RWPE2 (cell line): ENCODE measurements around the gene CXorf66.

Source experiments
- ATAC-seq: fragments of 200-7000 bp; cut with Tn5 transposase; 3 replicates; pipeline ENCODE4 v1.9.1; 2021; ENCODE audit warnings: low read depth
- DNase-seq: peaks from one replicate; pipeline ENCODE4 v3.0.0-alpha.2; 2020; ENCODE audit warnings: low spot score
- H3K27ac ChIP-seq: fragments of 450-650 bp; 2 replicates; pipeline ENCODE4 v1.5.1; 2017; ENCODE audit warnings: mild to moderate bottlenecking; ENCODE audit not compliant: poor library complexity, severe bottlenecking
- H3K27me3 ChIP-seq: fragments of 250-450 bp; sonication (Bioruptor Pico); 2 replicates; pipeline ENCODE4 v1.5.1; 2021; ENCODE audit warnings: mild to moderate bottlenecking, moderate library complexity; ENCODE audit not compliant: insufficient read depth, poor library complexity, severe bottlenecking
- H3K36me3 ChIP-seq: fragments of 250-450 bp; sonication (Bioruptor Pico); 2 replicates; pipeline ENCODE4 v1.5.1; 2020; ENCODE audit warnings: low read depth, mild to moderate bottlenecking, moderate library complexity
- H3K4me1 ChIP-seq: fragments of 250-450 bp; sonication (Bioruptor Pico); 2 replicates; pipeline ENCODE4 v1.5.1; 2021; ENCODE audit warnings: mild to moderate bottlenecking, moderate library complexity; ENCODE audit not compliant: insufficient read depth, poor library complexity, severe bottlenecking
- H3K4me3 ChIP-seq: fragments of 250-450 bp; sonication (Bioruptor Pico); 2 replicates; pipeline ENCODE4 v1.5.1; 2021; ENCODE audit warnings: mild to moderate bottlenecking, moderate library complexity; ENCODE audit not compliant: severe bottlenecking
- H3K9me3 ChIP-seq: fragments of 250-450 bp; sonication (Bioruptor Pico); 2 replicates; pipeline ENCODE4 v1.5.1; 2021; ENCODE audit warnings: mild to moderate bottlenecking, moderate library complexity; ENCODE audit not compliant: severe bottlenecking
- TF ChIP-seq, protein P1 (sequence below): fragments of 450-650 bp; IDR thresholded peaks from one replicate; pipeline ENCODE4 v1.5.1; 2017; ENCODE audit warnings: mild to moderate bottlenecking, moderate library complexity; ENCODE audit not compliant: poor library complexity, severe bottlenecking

CXorf66 gene

GRCh38 chrX:139932073-139932900 is 33.0 kb downstream of the CXorf66 start:
- no peaks in the 10 kb centered on the region for H3K27me3 ChIP-seq
- peak overlapping the region; percentile 69 for H3K4me3 ChIP-seq
- peak overlapping the region; percentile 74 for H3K27ac ChIP-seq
- DNase-seq, result peak; percentile 34
- H3K9me3 ChIP-seq, result no peaks in the 10 kb centered on the region
- no peaks in the 10 kb centered on the region for H3K4me1 ChIP-seq
- peak; percentile 50 for ATAC-seq
- no peaks in the 10 kb centered on the region for H3K36me3 ChIP-seq
- TF ChIP-seq, protein P1, sequence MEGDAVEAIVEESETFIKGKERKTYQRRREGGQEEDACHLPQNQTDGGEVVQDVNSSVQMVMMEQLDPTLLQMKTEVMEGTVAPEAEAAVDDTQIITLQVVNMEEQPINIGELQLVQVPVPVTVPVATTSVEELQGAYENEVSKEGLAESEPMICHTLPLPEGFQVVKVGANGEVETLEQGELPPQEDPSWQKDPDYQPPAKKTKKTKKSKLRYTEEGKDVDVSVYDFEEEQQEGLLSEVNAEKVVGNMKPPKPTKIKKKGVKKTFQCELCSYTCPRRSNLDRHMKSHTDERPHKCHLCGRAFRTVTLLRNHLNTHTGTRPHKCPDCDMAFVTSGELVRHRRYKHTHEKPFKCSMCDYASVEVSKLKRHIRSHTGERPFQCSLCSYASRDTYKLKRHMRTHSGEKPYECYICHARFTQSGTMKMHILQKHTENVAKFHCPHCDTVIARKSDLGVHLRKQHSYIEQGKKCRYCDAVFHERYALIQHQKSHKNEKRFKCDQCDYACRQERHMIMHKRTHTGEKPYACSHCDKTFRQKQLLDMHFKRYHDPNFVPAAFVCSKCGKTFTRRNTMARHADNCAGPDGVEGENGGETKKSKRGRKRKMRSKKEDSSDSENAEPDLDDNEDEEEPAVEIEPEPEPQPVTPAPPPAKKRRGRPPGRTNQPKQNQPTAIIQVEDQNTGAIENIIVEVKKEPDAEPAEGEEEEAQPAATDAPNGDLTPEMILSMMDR, result no peak

GRCh38 chrX:139931646-139932072 is 33.7 kb downstream of the CXorf66 start:
- TF ChIP-seq, protein P1, result no peak
- no peaks in the 10 kb centered on the region for H3K9me3 ChIP-seq

GRCh38 chrX:139930916-139931645 is 34.2 kb downstream of the CXorf66 start:
- H3K4me3 ChIP-seq, result peak overlapping the region; percentile 69
- no peaks in the 10 kb centered on the region for H3K27me3 ChIP-seq
- H3K4me1 ChIP-seq, result no peaks in the 10 kb centered on the region
- no peaks in the 10 kb centered on the region for H3K36me3 ChIP-seq
- H3K9me3 ChIP-seq, result no peaks in the 10 kb centered on the region
- DNase-seq (no peak), ATAC-seq (peak; percentile 31)
- H3K27ac ChIP-seq, result peak overlapping the region; percentile 74
- TF ChIP-seq, protein P1, result no peak

More at GRCh38 chrX:139931646-139932072, 33.7 kb downstream of the CXorf66 start:
- Histone ChIP-seq H3K4me1 (no peaks in the 10 kb centered on the region), H3K27ac (peak overlapping the region; percentile 74), H3K4me3 (peak overlapping the region; percentile 69), H3K36me3 (no peaks in the 10 kb centered on the region), H3K27me3 (no peaks in the 10 kb centered on the region)
- no peak for ATAC-seq
- no peak for DNase-seq

DNA sequence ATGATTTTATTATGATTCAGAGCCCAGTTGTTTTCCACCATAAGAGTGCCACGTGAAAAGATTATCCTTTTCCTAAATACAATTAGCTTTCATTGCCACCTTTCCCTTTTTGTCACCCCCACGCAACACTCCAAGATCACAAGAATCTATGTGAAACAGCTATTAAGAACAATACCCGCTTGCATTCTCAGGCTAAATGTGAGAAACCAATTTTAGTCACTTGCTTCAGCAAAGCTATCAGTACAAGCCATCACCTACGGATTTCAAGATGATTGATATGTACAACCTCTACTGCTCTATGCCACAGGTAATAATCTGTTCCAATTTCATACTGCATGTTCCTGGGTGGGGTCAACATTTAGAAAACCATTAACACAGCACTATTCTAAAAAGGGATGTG is 34.9 kb downstream of the CXorf66 start:
- H3K36me3 ChIP-seq, result no peaks in the 10 kb centered on the region
- ATAC-seq (no peak), DNase-seq (no peak)
- no peak overlapping the region for H3K27ac ChIP-seq
- H3K9me3 ChIP-seq, result no peaks in the 10 kb centered on the region
- no peaks in the 10 kb centered on the region for H3K4me1 ChIP-seq
- TF ChIP-seq, protein P1, result no peak
- peak overlapping the region; percentile 69 for H3K4me3 ChIP-seq
- H3K27me3 ChIP-seq, result no peaks in the 10 kb centered on the region
